HEK293T (cell line): Measurements from ENCODE around the gene APRT.

Experiments used
- CTCF ChIA-PET: fragments of 350-600 bp; formaldehyde crosslinking; extraction: SDS; loops from one replicate; lab custom pipeline; 2021; ENCODE audit warnings: antibody characterized with exemption, inconsistent platforms; lab: Yijun Ruan, JAX
- POLR2A ChIA-PET: fragments of 350-600 bp; formaldehyde crosslinking; extraction: SDS; loops from one replicate; lab custom pipeline; 2020; ENCODE audit warnings: antibody characterized with exemption, inconsistent platforms; lab: Yijun Ruan, JAX
- DNase-seq: peaks from one replicate; pipeline ENCODE4 v3.0.0; 2012; ENCODE audit warnings: mixed read lengths; ENCODE audit errors: extremely low spot score
- ARNT ChIP-seq: fragments of 450-650 bp; IDR thresholded peaks from 2 replicates; pipeline ENCODE4 v1.6.1; 2017; ENCODE audit warnings: mild to moderate bottlenecking
- BHLHE40 ChIP-seq: fragments of 450-650 bp; IDR thresholded peaks from 2 replicates; pipeline ENCODE4 v1.6.1; 2016; ENCODE audit warnings: mild to moderate bottlenecking, moderate library complexity, borderline replicate concordance
- CTBP1 ChIP-seq: fragments of 450-650 bp; IDR thresholded peaks from 2 replicates; pipeline ENCODE4 v1.6.1; 2016; ENCODE audit warnings: borderline replicate concordance
- ELF4 ChIP-seq: fragments of 450-650 bp; IDR thresholded peaks from 2 replicates; pipeline ENCODE4 v1.6.1; 2017; ENCODE audit warnings: antibody characterized with exemption
- FOXA1 ChIP-seq: fragments of 450-650 bp; IDR thresholded peaks from 2 replicates; pipeline ENCODE4 v1.6.1; 2016; ENCODE audit warnings: mild to moderate bottlenecking
- FOXM1 ChIP-seq: fragments of 450-650 bp; IDR thresholded peaks from 2 replicates; pipeline ENCODE4 v1.6.1; 2017; ENCODE audit warnings: mild to moderate bottlenecking, borderline replicate concordance
- HDGF ChIP-seq: fragments of 450-650 bp; IDR thresholded peaks from 2 replicates; pipeline ENCODE4 v1.6.1; 2017; ENCODE audit warnings: antibody characterized with exemption, borderline replicate concordance
- L3MBTL2 ChIP-seq: fragments of 450-650 bp; conservative IDR thresholded peaks from 2 replicates; pipeline ENCODE4 v1.6.1; 2016; ENCODE audit warnings: mild to moderate bottlenecking
- LEF1 ChIP-seq: fragments of 450-650 bp; IDR thresholded peaks from 2 replicates; pipeline ENCODE4 v1.6.1; 2017; ENCODE audit warnings: mild to moderate bottlenecking, borderline replicate concordance
- NFRKB ChIP-seq: fragments of 450-650 bp; IDR thresholded peaks from 2 replicates; pipeline ENCODE4 v1.6.1; 2016; ENCODE audit warnings: mild to moderate bottlenecking, moderate library complexity
- SP1 ChIP-seq: fragments of 450-650 bp; IDR thresholded peaks from 2 replicates; pipeline ENCODE4 v1.6.1; 2017
- SUZ12 ChIP-seq: fragments of 450-650 bp; IDR thresholded peaks from 2 replicates; pipeline ENCODE4 v1.6.1; 2016; ENCODE audit warnings: mild to moderate bottlenecking
- TARDBP ChIP-seq: fragments of 450-650 bp; IDR thresholded peaks from 2 replicates; pipeline ENCODE4 v1.6.1; 2016
- ZNF384 ChIP-seq: fragments of 450-650 bp; IDR thresholded peaks from 2 replicates; pipeline ENCODE4 v1.6.1; 2016
- TF ChIP-seq, protein P1 (sequence below): fragments of 450-650 bp; IDR thresholded peaks from 2 replicates; pipeline ENCODE4 v1.6.1; 2016

Gene APRT

GRCh38 chr16:88856122-88856827, 44.5 kb upstream of the APRT start:
- POLR2A ChIA-PET, result interaction anchor here (1.0 to 1.9 kb wide), 3 partner anchors 10 to 46 kb away, joined by 5 to 16 read pairs (median 7); no protein-coding TSS in a partner anchor
- TF ChIP-seq ARNT (no peak), ZNF384 (no peak), FOXA1 (no peak), BHLHE40 (no peak), TARDBP (no peak)
- CTCF ChIA-PET, result interaction anchor here (0.5 to 0.8 kb wide), 3 partner anchors 41 to 399 kb away, joined by 3 to 4 read pairs (median 4); no protein-coding TSS in a partner anchor
- DNase-seq, result no peak

- no peak for DNase-seq
- ChIA-PET CTCF (interaction anchor here (0.8 kb wide), 1 partner anchor 40 kb away, joined by 4 read pairs; no protein-coding TSS in a partner anchor), POLR2A (no interaction called here)
- TF ChIP-seq TARDBP (no peak), FOXA1 (no peak), NFRKB (no peak), HDGF (no peak), L3MBTL2 (no peak), LEF1 (no peak), SP1 (no peak), ELF4 (no peak), SUZ12 (no peak), ZNF384 (no peak), CTBP1 (no peak), BHLHE40 (no peak)
- TF ChIP-seq, protein P1, sequence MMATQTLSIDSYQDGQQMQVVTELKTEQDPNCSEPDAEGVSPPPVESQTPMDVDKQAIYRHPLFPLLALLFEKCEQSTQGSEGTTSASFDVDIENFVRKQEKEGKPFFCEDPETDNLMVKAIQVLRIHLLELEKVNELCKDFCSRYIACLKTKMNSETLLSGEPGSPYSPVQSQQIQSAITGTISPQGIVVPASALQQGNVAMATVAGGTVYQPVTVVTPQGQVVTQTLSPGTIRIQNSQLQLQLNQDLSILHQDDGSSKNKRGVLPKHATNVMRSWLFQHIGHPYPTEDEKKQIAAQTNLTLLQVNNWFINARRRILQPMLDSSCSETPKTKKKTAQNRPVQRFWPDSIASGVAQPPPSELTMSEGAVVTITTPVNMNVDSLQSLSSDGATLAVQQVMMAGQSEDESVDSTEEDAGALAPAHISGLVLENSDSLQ, result no peak
These were observed 44.0 kb upstream of the APRT start for GRCh38 chr16:88855736-88856121.

GRCh38 chr16:88855176-88855575, 43.4 kb upstream of the APRT start:
- CTCF ChIA-PET, result no interaction called here
- TF ChIP-seq ELF4, result no peak
- TF ChIP-seq HDGF, result no peak
- TF ChIP-seq, protein P1, result no peak
- no peak for TF ChIP-seq NFRKB
- TF ChIP-seq FOXA1, result no peak
- no peak for TF ChIP-seq SUZ12
- no peak for TF ChIP-seq SP1
- TF ChIP-seq CTBP1, result no peak
- TF ChIP-seq L3MBTL2, result no peak
- no peak for TF ChIP-seq LEF1
- no peak for TF ChIP-seq FOXM1
- no peak for TF ChIP-seq BHLHE40
- no peak for TF ChIP-seq ZNF384
- no peak for TF ChIP-seq TARDBP
- POLR2A ChIA-PET, result no interaction called here
- no peak for DNase-seq

- POLR2A ChIA-PET, result no interaction called here
- CTCF ChIA-PET, result no interaction called here
- no peak for DNase-seq
- TF ChIP-seq BHLHE40, result no peak
- TF ChIP-seq FOXA1, result no peak
- no peak for TF ChIP-seq HDGF
- no peak for TF ChIP-seq SUZ12
- TF ChIP-seq CTBP1, result no peak
- TF ChIP-seq NFRKB, result no peak
- no peak for TF ChIP-seq ZNF384
- TF ChIP-seq, protein P1, result no peak
- TF ChIP-seq ARNT, result no peak
- no peak for TF ChIP-seq FOXM1
These were observed 42.8 kb upstream of the APRT start for GRCh38 chr16:88854306-88855111.

DNA sequence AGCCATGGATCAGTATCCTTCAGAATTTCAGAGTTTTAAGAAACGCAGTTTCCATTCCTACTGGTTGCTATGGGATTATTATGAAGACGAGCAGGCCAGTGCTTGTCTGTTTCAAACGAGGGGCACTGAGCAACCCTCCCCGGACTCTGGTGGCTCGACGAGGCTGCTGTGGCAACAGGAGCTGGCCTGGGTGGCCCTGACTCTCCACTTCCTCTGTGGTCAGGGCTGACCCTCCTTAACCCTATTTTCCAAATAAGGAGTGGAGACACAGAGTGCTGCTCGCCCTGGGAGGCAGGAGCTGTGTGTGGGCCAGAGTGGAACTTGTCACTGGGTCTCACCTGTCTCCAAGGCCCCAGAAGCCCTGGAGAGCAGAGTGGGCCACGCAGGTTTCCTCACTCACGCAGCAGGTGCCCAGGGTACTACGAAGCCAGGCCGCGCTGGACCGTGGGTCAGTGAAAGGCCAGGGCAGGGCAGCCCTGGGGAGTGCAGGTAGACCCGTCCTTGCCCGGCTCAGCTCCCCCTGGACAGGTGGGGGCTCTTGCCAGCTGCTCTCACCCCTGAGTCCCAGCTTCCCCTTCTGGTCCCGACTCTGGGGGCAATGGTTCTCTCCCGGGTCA, 41.7 kb upstream of the APRT start:
- CTCF ChIA-PET, result no interaction called here

GRCh38 chr16:88851616-88852015, 39.9 kb upstream of the APRT start:
- DNase-seq, result no peak
- CTCF ChIA-PET, result no interaction called here
- POLR2A ChIA-PET, result no interaction called here
- no peak for TF ChIP-seq SP1

More for the DNA sequence above, 41.7 kb upstream of the APRT start:
- TF ChIP-seq ZNF384, result no peak
- TF ChIP-seq SUZ12, result no peak
- no peak for TF ChIP-seq CTBP1
- POLR2A ChIA-PET, result no interaction called here
- DNase-seq, result no peak
